ENCODE results near the gene KIF3A. TPM values are rescaled to one million over a fixed set of nuclear protein-coding genes. Genes with fewer than 3 reads are reported as not detected.

KIF3A gene
- total and polyA plus RNA-seq, 11 donors, result 5.8 to 19.3 (median 10.1) TPM

GRCh38 chr5:132751971-132752580, 14.7 kb upstream of the KIF3A start:
- DNase-seq (no peak), ATAC-seq (no peak)
- Histone ChIP-seq H3K4me1 (peaks cover 0 to 8% (median 4%) of the 10 kb centered on the region in 12 donors), H3K27ac (no peak overlapping the region), H3K27me3 (peaks cover 0 to 14% (median 0%) of the 10 kb centered on the region in 9 donors), H3K4me3 (no peak overlapping the region), H3K36me3 (peaks cover 0 to 24% (median 6%) of the 10 kb centered on the region in 9 donors), H3K9me3 (no peaks in the 10 kb centered on the region)
- intact Hi-C loops (cut with DNase I), result loop anchor here in 6 of 10 donors (2.0 to 10.0 kb wide), 5 partner anchors 63 to 73 kb away; partner anchors contain the start of gene SOWAHA (in 1 of the 6)
- TF ChIP-seq POLR2A (IDR thresholded peaks at IDR 0.05) (no peak), CTCF (IDR thresholded peaks at IDR 0.05) (no peak)
- WGBS, 4 donors, result 86 to 96% (median 94%) methylated on average over 4 to 5 of the region's 5 CpGs

- Histone ChIP-seq H3K27me3 (peaks cover 0 to 21% (median 0%) of the 10 kb centered on the region in 9 donors), H3K4me3 (no peak overlapping the region), H3K36me3 (peaks cover 0 to 17% (median under 1%) of the 10 kb centered on the region in 9 donors), H3K4me1 (peaks cover 0 to 13% (median 9%) of the 10 kb centered on the region in 12 donors), H3K9me3 (no peaks in the 10 kb centered on the region), H3K27ac (no peak overlapping the region)
- peak in 1 of 4 donors; percentile 35 for ATAC-seq
- TF ChIP-seq CTCF (IDR thresholded peaks at IDR 0.05) (no peak), POLR2A (IDR thresholded peaks at IDR 0.05) (no peak)
- intact Hi-C loops (cut with DNase I), result loop anchor here in 5 of 10 donors (5.0 to 10.0 kb wide), 4 partner anchors 63 to 73 kb away; partner anchors contain the start of gene SOWAHA (in 1 of the 5)
- peak in 1 of 5 donors; percentile 61 for DNase-seq
- 70 to 80% (median 75%) methylated on average over 7 of the region's 7 CpGs for WGBS, 4 donors
Observed at GRCh38 chr5:132751444-132751843, 14.1 kb upstream of the KIF3A start.

GRCh38 chr5:132750471-132751230, 13.3 kb upstream of the KIF3A start:
- no peak overlapping the region for H3K4me3 ChIP-seq
- H3K27ac ChIP-seq, result no peak overlapping the region
- 77 to 90% (median 84%) methylated on average over 10 of the region's 10 CpGs for WGBS, 4 donors
- no peaks in the 10 kb centered on the region for H3K9me3 ChIP-seq
- H3K27me3 ChIP-seq, result peaks cover 0 to 29% (median 0%) of the 10 kb centered on the region in 9 donors
- ATAC-seq, result no peak
- peaks cover 0 to 13% (median 9%) of the 10 kb centered on the region in 12 donors for H3K4me1 ChIP-seq
- intact Hi-C loops (cut with DNase I), result loop anchor here in 5 of 10 donors (5.0 to 10.0 kb wide), 4 partner anchors 64 to 74 kb away; partner anchors contain the start of gene SOWAHA (in 1 of the 5)
- no peak for TF ChIP-seq CTCF (IDR thresholded peaks at IDR 0.05)
- no peak for TF ChIP-seq POLR2A (IDR thresholded peaks at IDR 0.05)
- no peak for DNase-seq
- peaks cover 0 to 14% (median 0%) of the 10 kb centered on the region in 9 donors for H3K36me3 ChIP-seq

GRCh38 chr5:132749506-132749905, 12.2 kb upstream of the KIF3A start:
- Histone ChIP-seq H3K4me1 (peaks cover 0 to 13% (median 9%) of the 10 kb centered on the region in 12 donors), H3K9me3 (no peaks in the 10 kb centered on the region), H3K27me3 (peaks cover 0 to 37% (median 4%) of the 10 kb centered on the region in 9 donors), H3K4me3 (no peak overlapping the region), H3K36me3 (peaks cover 0 to 14% (median 0%) of the 10 kb centered on the region in 9 donors), H3K27ac (no peak overlapping the region)
- TF ChIP-seq POLR2A (IDR thresholded peaks at IDR 0.05), result no peak
- no peak for TF ChIP-seq CTCF (IDR thresholded peaks at IDR 0.05)
- ATAC-seq, result no peak
- WGBS, 4 donors, result 94 to 99% (median 96%) methylated on average over 2 of the region's 2 CpGs
- no peak for DNase-seq
- intact Hi-C loops (cut with DNase I), result no loop called here

Data from heart left ventricle (tissue), 16 donors.